GM12801 (cell line): ENCODE measurements around the gene BSN.

Source experiments
- CTCF ChIP-seq: IDR thresholded peaks from one replicate; pipeline ENCODE4 v1.5.1; 2011; ENCODE audit warnings: control low read depth; ENCODE audit not compliant: insufficient read length; ENCODE audit errors: extremely low read depth

BSN gene

DNA sequence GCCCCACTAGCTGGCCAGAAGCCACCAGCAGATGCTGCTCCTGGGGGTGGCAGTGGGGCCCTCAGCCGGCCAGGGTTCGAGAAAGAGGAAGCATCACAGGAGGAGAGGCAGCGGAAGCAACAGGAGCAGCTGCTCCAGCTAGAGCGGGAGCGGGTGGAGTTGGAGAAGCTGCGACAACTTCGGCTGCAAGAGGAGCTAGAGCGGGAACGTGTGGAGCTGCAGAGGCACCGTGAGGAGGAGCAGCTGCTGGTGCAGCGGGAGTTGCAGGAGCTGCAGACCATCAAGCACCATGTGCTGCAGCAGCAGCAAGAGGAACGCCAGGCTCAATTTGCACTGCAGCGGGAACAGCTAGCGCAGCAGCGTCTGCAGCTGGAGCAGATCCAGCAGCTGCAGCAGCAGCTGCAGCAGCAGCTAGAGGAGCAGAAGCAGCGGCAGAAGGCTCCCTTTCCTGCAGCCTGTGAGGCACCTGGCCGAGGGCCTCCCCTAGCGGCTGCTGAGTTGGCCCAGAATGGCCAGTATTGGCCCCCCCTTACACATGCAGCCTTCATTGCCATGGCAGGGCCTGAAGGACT is 102.3 kb downstream of the BSN start:
- no peak for TF ChIP-seq CTCF

GRCh38 chr3:49657208-49657915 is 103.1 kb downstream of the BSN start:
- no peak for TF ChIP-seq CTCF

DNA sequence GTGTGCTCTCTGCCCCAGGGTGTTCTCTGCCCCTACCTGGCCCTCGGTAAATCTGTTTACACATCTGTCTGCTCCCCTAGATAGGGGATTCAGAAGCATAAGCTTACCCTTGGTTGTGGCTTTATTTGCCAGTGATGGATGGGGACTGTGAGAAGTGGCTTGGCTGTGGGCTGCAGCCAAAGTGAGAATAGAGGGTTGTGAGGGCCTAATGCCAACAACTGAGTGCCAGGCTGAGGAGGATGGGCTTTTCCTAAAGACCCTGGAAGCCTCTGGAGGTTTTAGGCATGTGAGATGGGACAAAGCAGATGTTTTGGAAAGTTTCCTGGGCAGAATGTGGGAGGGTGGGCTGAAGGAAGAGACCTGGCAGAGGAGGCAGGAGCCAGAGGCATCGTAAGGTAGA is 104.4 kb downstream of the BSN start:
- no peak for TF ChIP-seq CTCF

DNA sequence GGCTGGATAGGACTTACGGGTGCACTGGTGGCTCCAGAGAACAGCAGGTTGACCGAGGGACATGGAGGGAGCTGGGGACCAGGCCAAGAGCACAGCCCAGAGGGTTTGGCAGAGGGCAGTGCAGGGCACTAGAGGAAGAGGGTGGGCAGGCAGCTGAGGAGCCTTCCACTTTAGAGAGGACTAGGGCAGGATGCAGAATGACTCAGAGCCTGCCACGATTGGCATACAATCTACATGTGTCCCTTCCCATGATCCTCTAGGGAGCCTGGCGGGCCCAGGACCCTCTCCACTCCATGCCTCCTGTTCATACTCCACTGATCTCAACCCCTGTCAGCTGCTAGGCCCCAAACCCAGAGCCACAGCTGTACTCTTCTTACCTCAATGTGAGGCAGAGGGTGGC is 105.5 kb downstream of the BSN start:
- no peak for TF ChIP-seq CTCF

GRCh38 chr3:49661281-49661680 is 107.0 kb downstream of the BSN start:
- TF ChIP-seq CTCF: no peak

DNA sequence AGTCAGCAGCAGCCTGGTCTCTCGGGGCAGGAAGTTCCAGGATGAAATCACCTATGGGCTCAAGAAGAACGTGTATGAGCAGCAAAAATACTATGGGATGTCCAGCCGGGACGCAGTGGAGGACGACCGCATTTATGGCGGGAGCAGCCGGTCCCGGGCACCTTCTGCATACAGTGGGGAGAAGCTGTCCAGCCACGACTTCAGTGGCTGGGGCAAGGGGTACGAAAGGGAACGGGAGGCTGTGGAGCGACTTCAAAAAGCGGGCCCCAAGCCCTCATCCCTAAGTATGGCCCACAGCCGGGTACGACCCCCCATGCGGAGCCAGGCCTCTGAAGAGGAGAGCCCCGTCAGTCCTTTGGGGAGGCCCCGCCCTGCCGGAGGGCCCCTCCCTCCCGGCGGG is 107.7 kb downstream of the BSN start:
- TF ChIP-seq CTCF: no peak

GRCh38 chr3:49662720-49663413 is 108.6 kb downstream of the BSN start:
- TF ChIP-seq CTCF: no peak
